ENCODE data around the gene CIRBP.

CIRBP gene

GRCh38 chr19:1277061-1277460 lies 7.9 kb downstream of the CIRBP start:
- no peak overlapping the region for H3K4me3 ChIP-seq (ENCODE audit: control insufficient read depth, low read depth, low read length)
- no peak for DNase-seq (ENCODE audit: low read depth)
- TF ChIP-seq CTCF (IDR thresholded peaks at IDR 0.05; ENCODE audit: control insufficient read depth, insufficient read depth, low read depth, low read length, missing control alignments) = no peak

- H3K4me3 ChIP-seq (ENCODE audit: control insufficient read depth, low read depth, low read length) = no peak overlapping the region
- no peak for TF ChIP-seq CTCF (IDR thresholded peaks at IDR 0.05; ENCODE audit: control insufficient read depth, insufficient read depth, low read depth, low read length, missing control alignments)
- no peak for DNase-seq (ENCODE audit: low read depth)
Observed at GRCh38 chr19:1278074-1278473, 8.9 kb downstream of the CIRBP start.

- peak; percentile 1 for TF ChIP-seq CTCF (IDR thresholded peaks at IDR 0.05; ENCODE audit: control insufficient read depth, insufficient read depth, low read depth, low read length, missing control alignments)
- no peak overlapping the region for H3K4me3 ChIP-seq (ENCODE audit: control insufficient read depth, low read depth, low read length)
- DNase-seq (ENCODE audit: low read depth) = no peak
Observed at GRCh38 chr19:1278713-1279660, 9.9 kb downstream of the CIRBP start.

- no peak for DNase-seq (ENCODE audit: low read depth)
- TF ChIP-seq CTCF (IDR thresholded peaks at IDR 0.05; ENCODE audit: control insufficient read depth, insufficient read depth, low read depth, low read length, missing control alignments) = peak; percentile 96
- no peak overlapping the region for H3K4me3 ChIP-seq (ENCODE audit: control insufficient read depth, low read depth, low read length)
Observed at GRCh38 chr19:1279782-1280341, 10.7 kb downstream of the CIRBP start.

GRCh38 chr19:1280636-1281568 lies 11.8 kb downstream of the CIRBP start:
- TF ChIP-seq CTCF (IDR thresholded peaks at IDR 0.05; ENCODE audit: control insufficient read depth, insufficient read depth, low read depth, low read length, missing control alignments) = no peak
- H3K4me3 ChIP-seq (ENCODE audit: control insufficient read depth, low read depth, low read length) = no peak overlapping the region
- no peak for DNase-seq (ENCODE audit: low read depth)

GRCh38 chr19:1281569-1282287 lies 12.6 kb downstream of the CIRBP start:
- no peak for DNase-seq (ENCODE audit: low read depth)
- H3K4me3 ChIP-seq (ENCODE audit: control insufficient read depth, low read depth, low read length) = no peak overlapping the region
- TF ChIP-seq CTCF (IDR thresholded peaks at IDR 0.05; ENCODE audit: control insufficient read depth, insufficient read depth, low read depth, low read length, missing control alignments) = no peak
